ENCODE measurements around the gene MRPL32.

DNA sequence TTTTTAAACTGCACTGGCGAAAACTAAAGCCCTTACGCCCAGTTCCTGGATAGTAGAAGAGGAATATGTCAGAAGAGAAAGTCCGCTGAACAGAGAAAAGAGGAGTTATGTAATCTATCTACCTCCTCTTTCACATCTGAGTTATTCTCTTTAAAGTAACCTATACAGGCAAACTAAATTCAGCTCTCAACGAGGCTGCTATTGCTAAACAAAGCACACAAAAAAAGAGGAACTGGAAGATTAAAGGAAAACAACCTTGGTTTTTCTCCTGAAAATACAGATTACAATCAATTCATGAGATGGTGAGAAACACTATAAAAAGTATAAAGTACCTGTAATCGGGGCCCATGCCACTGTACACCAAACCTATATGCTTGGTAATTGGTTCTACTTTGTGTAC lies 6.0 kb upstream of the MRPL32 start:
- TF ChIP-seq EZH2 (IDR thresholded peaks at IDR 0.05) (no peak), POLR2AphosphoS5 (IDR thresholded peaks at IDR 0.05; ENCODE audit: borderline replicate concordance, low read depth, low read length) (no peak), FOXP2 (optimal IDR thresholded peaks at IDR 0.05; ENCODE audit: control extremely low read depth, extremely low read length, insufficient read depth) (no peak)

Data from SK-N-MC (cell line).